AG04450 (cell line): ENCODE results near the gene SPG11. TPM values are rescaled to one million over a fixed set of nuclear protein-coding genes. Genes with fewer than 3 reads are reported as not detected.

Source experiments
- CTCF ChIA-PET: fragments of 300-600, 350-600 bp; formaldehyde crosslinking; extraction: SDS; loops from one replicate; lab custom pipeline; 2022; ENCODE audit warnings: antibody characterized with exemption, inconsistent platforms; lab: Charles Lee
- POLR2A ChIA-PET: fragments of 350-600 bp; formaldehyde crosslinking; extraction: SDS; loops from one replicate; lab custom pipeline; 2021; ENCODE audit warnings: antibody characterized with exemption, inconsistent platforms; lab: Yijun Ruan, JAX
- DNase-seq: peaks from one replicate; pipeline ENCODE4 v3.0.0-alpha.2; 2011; ENCODE audit warnings: low read depth, low spot score
- H3K27ac ChIP-seq: one replicate; pipeline ENCODE4 v1.5.1; 2012; ENCODE audit warnings: low read depth, low read length, control low read depth
- H3K27me3 ChIP-seq: one replicate; pipeline ENCODE4 v1.6.0; 2012; ENCODE audit warnings: low read length; ENCODE audit not compliant: control insufficient read depth, insufficient read depth
- H3K4me3 ChIP-seq: 2 replicates; pipeline ENCODE4 v1.5.1; 2011; ENCODE audit warnings: mild to moderate bottlenecking, low read depth, low read length, control low read depth
- H3K9me3 ChIP-seq: 2 replicates; pipeline ENCODE4 v1.5.1; 2012; ENCODE audit warnings: low read length; ENCODE audit not compliant: control insufficient read depth, insufficient read depth
- CTCF ChIP-seq: IDR thresholded peaks from 2 replicates; pipeline ENCODE4 v1.5.1; 2011; ENCODE audit warnings: low read depth, low read length, control low read depth, inconsistent platforms
- polyA minus RNA-seq: library from RNA; depleted of rRNA, polyadenylated mRNA; stranded (reverse); fragments of >200 nt; gene quantifications from 2 replicates; pipeline ENCODE4 v1.2.3, GENCODE V29; 2011; rRNA and poly(A)+ RNA removed
- polyA plus RNA-seq: library from polyadenylated mRNA; depleted of rRNA; stranded (reverse); fragments of >200 nt; gene quantifications from 2 replicates; pipeline ENCODE4 v1.2.3, GENCODE V29; 2011; rRNA removed

SPG11 gene
- polyA plus RNA-seq (39.6 and 48.4 TPM in 2 replicates), polyA minus RNA-seq (112 and 168 TPM in 2 replicates)

- DNase-seq = peak; percentile 96
- peak; percentile 90 for TF ChIP-seq CTCF
- H3K4me3 ChIP-seq = peak within 1 kb of the TSS; percentile 91
- H3K27ac ChIP-seq = peak within 1 kb of the TSS; percentile 85
- POLR2A ChIA-PET = interaction anchor here (0.6 to 2.4 kb wide), 6 partner anchors 25 to 135 kb away, joined by 3 to 23 read pairs (median 6); partner anchors contain the start of genes B2M, PATL2 and TRIM69
- peaks cover 4% of the 10 kb centered on the region for H3K27me3 ChIP-seq
- peaks cover 3% of the 10 kb centered on the region; the same call in 1 of the 2 replicates for H3K9me3 ChIP-seq
- CTCF ChIA-PET = interaction anchor here (0.5 to 8.6 kb wide), 40 partner anchors 8 to 847 kb away, joined by 3 to 180 read pairs (median 4); partner anchors contain the start of genes B2M, PATL2 and TRIM69
Measured at GRCh38 chr15:44663410-44664308, at the start of gene SPG11. Gene SPG11, minus strand, starts transcription at chr15:44663662. Its CDS starts 15 bp downstream, at chr15:44663647.

GRCh38 chr15:44712346-44713005, 49.0 kb upstream of the SPG11 start:
- no peak for TF ChIP-seq CTCF
- ChIA-PET CTCF (interaction anchor here (1.5 to 4.3 kb wide), 4 partner anchors 15 to 49 kb away, joined by 9 to 54 read pairs (median 23); partner anchors contain the start of genes SPG11 and TRIM69), POLR2A (interaction anchor here (0.7 to 5.0 kb wide), 4 partner anchors 16 to 117 kb away, joined by 3 to 67 read pairs (median 29); partner anchors contain the start of genes SPG11 and TRIM69)
- peak overlapping the region; percentile 96 for H3K4me3 ChIP-seq
- no peak overlapping the region for H3K27ac ChIP-seq
- H3K9me3 ChIP-seq = no peaks in the 10 kb centered on the region; the same call in 1 of the 2 replicates
- peak; percentile 50 for DNase-seq
- H3K27me3 ChIP-seq = no peaks in the 10 kb centered on the region

- H3K9me3 ChIP-seq = no peaks in the 10 kb centered on the region; the same call in 1 of the 2 replicates
- no peak for DNase-seq
- CTCF ChIA-PET = interaction anchor here (1.3 to 4.3 kb wide), 4 partner anchors 16 to 50 kb away, joined by 3 to 54 read pairs (median 26); partner anchors contain the start of gene SPG11
- H3K4me3 ChIP-seq = peak overlapping the region; percentile 96
- no peak for TF ChIP-seq CTCF
- H3K27ac ChIP-seq = peak overlapping the region; percentile 93
- H3K27me3 ChIP-seq = no peaks in the 10 kb centered on the region
- POLR2A ChIA-PET = interaction anchor here (0.6 to 5.0 kb wide), 7 partner anchors 9 to 49 kb away, joined by 3 to 67 read pairs (median 4); partner anchors contain the start of genes SPG11 and TRIM69
Measured at GRCh38 chr15:44711743-44712345, 48.4 kb upstream of the SPG11 start.

DNA sequence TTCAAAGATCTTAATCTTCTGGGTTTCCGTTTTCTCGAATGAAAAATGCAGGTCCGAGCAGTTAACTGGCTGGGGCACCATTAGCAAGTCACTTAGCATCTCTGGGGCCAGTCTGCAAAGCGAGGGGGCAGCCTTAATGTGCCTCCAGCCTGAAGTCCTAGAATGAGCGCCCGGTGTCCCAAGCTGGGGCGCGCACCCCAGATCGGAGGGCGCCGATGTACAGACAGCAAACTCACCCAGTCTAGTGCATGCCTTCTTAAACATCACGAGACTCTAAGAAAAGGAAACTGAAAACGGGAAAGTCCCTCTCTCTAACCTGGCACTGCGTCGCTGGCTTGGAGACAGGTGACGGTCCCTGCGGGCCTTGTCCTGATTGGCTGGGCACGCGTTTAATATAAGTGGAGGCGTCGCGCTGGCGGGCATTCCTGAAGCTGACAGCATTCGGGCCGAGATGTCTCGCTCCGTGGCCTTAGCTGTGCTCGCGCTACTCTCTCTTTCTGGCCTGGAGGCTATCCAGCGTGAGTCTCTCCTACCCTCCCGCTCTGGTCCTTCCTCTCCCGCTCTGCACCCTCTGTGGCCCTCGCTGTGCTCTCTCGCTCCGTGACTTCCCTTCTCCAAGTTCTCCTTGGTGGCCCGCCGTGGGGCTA, 47.8 kb upstream of the SPG11 start, which contains the start of the genes B2M and PATL2:
Gene B2M, plus strand, starts transcription at position 422 of the 647 bp plus-strand sequence. Its CDS starts 30 bp downstream, at position 452.
Gene PATL2, minus strand, starts transcription at position 228 of the 647 bp plus-strand sequence. CDS start 34,833 bp downstream, outside the sequence.
- ChIA-PET CTCF (interaction anchor here (0.6 to 4.3 kb wide), 7 partner anchors 12 to 49 kb away, joined by 3 to 54 read pairs (median 4); partner anchors contain the start of gene SPG11), POLR2A (interaction anchor here (0.6 to 5.0 kb wide), 8 partner anchors 10 to 48 kb away, joined by 3 to 67 read pairs (median 4); partner anchors contain the start of genes SPG11 and TRIM69)
- Histone ChIP-seq H3K4me3 (peak within 1 kb of the TSS; percentile 96), H3K27ac (peak within 1 kb of the TSS; percentile 93), H3K27me3 (no peaks in the 10 kb centered on the region), H3K9me3 (no peaks in the 10 kb centered on the region; the same call in 1 of the 2 replicates)
- DNase-seq = peak; percentile 91
- TF ChIP-seq CTCF = no peak
